ENCODE measurements around the gene MED16.
A peak's percentile ranks its signal among the peaks of the same experiment; 100 is the strongest.
"Not testable (repeated sequence)": the region's sequence is repeated elsewhere in the genome, so short reads cannot be mapped to it uniquely, and the experiment has no call there.

Gene MED16

GRCh38 chr19:885536-886224 is 7.3 kb downstream of the MED16 start:
- DNase-seq = no peak

GRCh38 chr19:884420-885211 is 8.4 kb downstream of the MED16 start:
- no peak for DNase-seq

- no peak for DNase-seq
These were observed 9.3 kb downstream of the MED16 start for GRCh38 chr19:883661-884211.

GRCh38 chr19:882871-883497 is 10.0 kb downstream of the MED16 start:
- no peak for DNase-seq

GRCh38 chr19:881385-882071 is 11.5 kb downstream of the MED16 start:
- DNase-seq = no peak

- no peak for DNase-seq
These were observed 13.1 kb downstream of the MED16 start for GRCh38 chr19:879711-880438.

- DNase-seq = not testable (repeated sequence)
These were observed 14.0 kb downstream of the MED16 start for GRCh38 chr19:878751-879561.

GRCh38 chr19:877992-878660 is 14.9 kb downstream of the MED16 start:
- not testable (repeated sequence) for DNase-seq

- no peak for DNase-seq
These were observed 16.1 kb downstream of the MED16 start for GRCh38 chr19:876780-877314.

- DNase-seq = no peak
These were observed 16.9 kb downstream of the MED16 start for GRCh38 chr19:876089-876488.

GRCh38 chr19:875265-875879 is 17.6 kb downstream of the MED16 start:
- DNase-seq = no peak

- no peak for DNase-seq
These were observed 19.4 kb downstream of the MED16 start for GRCh38 chr19:873561-874041.

GRCh38 chr19:873084-873483 is 19.9 kb downstream of the MED16 start:
- peak; percentile 57 for DNase-seq

GRCh38 chr19:872266-872951 is 20.6 kb downstream of the MED16 start:
- peak; percentile 76 for DNase-seq

- no peak for DNase-seq
These were observed 21.3 kb downstream of the MED16 start for GRCh38 chr19:871446-872265.

- no peak for DNase-seq
These were observed 22.0 kb downstream of the MED16 start for GRCh38 chr19:870963-871401.

GRCh38 chr19:870314-870713 is 22.7 kb downstream of the MED16 start:
- DNase-seq = no peak

All from activated CD4-positive, CD25-positive, alpha-beta regulatory T cell treated with anti-CD3 and anti-CD28 coated beads, Interleukin-2, amount 50 U/mL, for 72 hours (primary cell).